ENCODE measurements around the gene LGR6.

GRCh38 chr1:202348005-202348508, 154.5 kb downstream of the LGR6 start:
- no peak for TF ChIP-seq CTCF (IDR thresholded peaks at IDR 0.05)
- no peak for TF ChIP-seq POLR2A (IDR thresholded peaks at IDR 0.05)

Measured in upper lobe of left lung (tissue), 4 donors.